Erythroblast (primary cell): ENCODE measurements around the gene TRIM61.

Experiments used
- GATA1 ChIP-seq: IDR thresholded peaks from 2 replicates; pipeline ENCODE4 v1.6.1; 2011; ENCODE audit warnings: low read depth, mild to moderate bottlenecking, control low read depth, low read length, moderate library complexity
- POLR2A ChIP-seq: IDR thresholded peaks from 2 replicates; pipeline ENCODE4 v1.6.1; 2011; ENCODE audit warnings: mild to moderate bottlenecking, low read length

DNA sequence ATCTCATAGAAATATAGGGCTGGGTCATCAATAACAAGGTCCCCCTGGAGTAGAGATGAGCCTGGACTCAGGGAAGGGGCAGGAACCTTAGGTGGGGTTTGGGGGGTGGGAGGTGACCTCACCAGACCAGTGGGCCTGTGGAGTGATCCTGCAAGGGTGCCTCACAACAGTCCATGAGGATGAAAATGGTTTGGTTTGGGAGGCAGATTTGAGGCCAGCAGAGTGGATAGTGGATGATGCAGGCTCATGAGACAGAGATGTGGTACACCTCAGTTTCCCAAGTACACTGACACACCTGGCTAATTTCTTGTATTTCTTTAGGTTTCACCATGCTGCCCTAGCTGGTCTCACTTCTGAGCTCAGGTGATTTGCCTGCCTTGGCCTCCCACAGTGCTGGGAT is 36.2 kb upstream of the TRIM61 start:
- no peak for TF ChIP-seq POLR2A
- no peak for TF ChIP-seq GATA1
